GM12872 (cell line): ENCODE results near the gene CA12.

Experiments
- CTCF ChIP-seq: IDR thresholded peaks from 3 replicates; pipeline ENCODE4 v1.5.1; 2011; ENCODE audit warnings: low read depth, mild to moderate bottlenecking, low read length, moderate library complexity; ENCODE audit not compliant: insufficient read depth

Gene CA12

GRCh38 chr15:63292241-63292640 lies 89.4 kb downstream of the CA12 start:
- TF ChIP-seq CTCF: no peak

- no peak for TF ChIP-seq CTCF
Measured at GRCh38 chr15:63291507-63291906, 90.1 kb downstream of the CA12 start.

- TF ChIP-seq CTCF: peak; percentile 56
Measured at GRCh38 chr15:63288778-63289378, 92.8 kb downstream of the CA12 start.

GRCh38 chr15:63288342-63288741 lies 93.3 kb downstream of the CA12 start:
- TF ChIP-seq CTCF: no peak

GRCh38 chr15:63287109-63287508 lies 94.5 kb downstream of the CA12 start:
- no peak for TF ChIP-seq CTCF

GRCh38 chr15:63284335-63284734 lies 97.3 kb downstream of the CA12 start:
- no peak for TF ChIP-seq CTCF

- no peak for TF ChIP-seq CTCF
Measured at GRCh38 chr15:63283126-63283525, 98.5 kb downstream of the CA12 start.
